HCT116 (cell line): ENCODE results near the gene KLHDC3. TPM values are rescaled to one million over a fixed set of nuclear protein-coding genes. Genes with fewer than 3 reads are reported as not detected.

Source experiments
- ATAC-seq: fragments of 200-7000 bp; cut with Tn5 transposase; 2 replicates; pipeline ENCODE4 v1.9.1; 2020; ENCODE audit warnings: mild to moderate bottlenecking, moderate library complexity
- BruUV-seq: library from RNA; stranded (reverse); fragments of 400-500 nt; replicated peaks from 2 replicates; lab custom pipeline; 2021; lab: Mats Ljungman, UMichigan
- CTCF ChIA-PET: fragments of 300-600 bp; sonication (Branson Sonifier 250); formaldehyde crosslinking; loops from one replicate; lab custom pipeline; 2021; ENCODE audit warnings: antibody characterized with exemption; lab: Charles Lee
- POLR2A ChIA-PET: fragments of 300-600, 350-600 bp; sonication (Branson Sonifier 250); formaldehyde crosslinking; loops from one replicate; lab custom pipeline; 2021; ENCODE audit warnings: antibody characterized with exemption; lab: Charles Lee
- RAD21 ChIA-PET, 2 experiments: fragments of 300-600 bp; sonication (Branson Sonifier 250); formaldehyde crosslinking; loops; one replicate each; lab custom pipeline; 2023; ENCODE audit warnings: low total read pairs in 2 of 2; ENCODE audit not compliant: uncharacterized antibody in 2 of 2, unreplicated experiment in 2 of 2, low non-redundant PET in 1 of 2; lab: Charles Lee
- DNase-seq: peaks from one replicate; pipeline ENCODE4 v3.0.0-alpha.2; 2010; ENCODE audit warnings: low read depth, low spot score
- H2AFZ ChIP-seq: fragments of 200-600 bp; shearing (Covaris generic), sonication (generic); 2 replicates; pipeline ENCODE4 v1.6.1; 2017; ENCODE audit warnings: low read depth, mixed run types, mixed read lengths, antibody characterized with exemption, low read length; ENCODE audit not compliant: poor library complexity, severe bottlenecking
- H3K27ac ChIP-seq: 2 replicates; pipeline ENCODE4 v1.5.1; 2012; ENCODE audit warnings: low read depth, low read length
- H3K27me3 ChIP-seq: fragments of 200-600 bp; sonication (generic); 2 replicates; pipeline ENCODE4 v1.6.1; 2016; ENCODE audit warnings: mixed run types, low read length, mixed read lengths; ENCODE audit not compliant: insufficient read depth
- H3K36me3 ChIP-seq, 2 experiments: fragments of 200-500 bp in 1 of 2; fragments of 200-600 bp in 1 of 2; sonication (Bioruptor generic) in 1 of 2; sonication (generic) in 1 of 2; 2 replicates each; pipeline versions ENCODE4 v1.5.1 to v1.6.1; 2014 to 2016; ENCODE audit warnings: low read length in 2 of 2, inconsistent platforms in 1 of 2, mixed read lengths in 1 of 2, mixed run types in 1 of 2; ENCODE audit not compliant: insufficient read depth in 2 of 2, control insufficient read depth in 1 of 2
- H3K4me1 ChIP-seq, 2 experiments: fragments of 200-600 bp in 1 of 2; sonication (generic) in 1 of 2; 2 replicates each; pipeline versions ENCODE4 v1.5.1 to v1.6.1; 2012 to 2017; ENCODE audit warnings: low read length in 2 of 2, inconsistent platforms in 1 of 2, mild to moderate bottlenecking in 1 of 2, mixed read lengths in 1 of 2, mixed run types in 1 of 2, moderate library complexity in 1 of 2; ENCODE audit not compliant: insufficient read depth in 2 of 2, control insufficient read depth in 1 of 2
- H3K4me2 ChIP-seq: fragments of 200-600 bp; sonication (generic); 2 replicates; pipeline ENCODE4 v1.6.1; 2017; ENCODE audit warnings: mixed run types, low read length, mixed read lengths
- H3K4me3 ChIP-seq, 2 experiments: fragments of 200-600 bp in 1 of 2; sonication (generic) in 1 of 2; replicated peaks in 1 of 2; 2 replicates each; pipeline ENCODE4 v1.5.1; 2011 to 2016; ENCODE audit warnings: low read length in 2 of 2, control low read depth in 1 of 2, low read depth in 1 of 2, mild to moderate bottlenecking in 1 of 2, mixed read lengths in 1 of 2, mixed run types in 1 of 2
- H3K79me2 ChIP-seq: fragments of 200-600 bp; sonication (generic); 2 replicates; pipeline ENCODE4 v1.6.1; 2017; ENCODE audit warnings: mild to moderate bottlenecking, mixed run types, low read length, moderate library complexity, mixed read lengths; ENCODE audit not compliant: insufficient read depth
- H3K9ac ChIP-seq: fragments of 200-600 bp; sonication (generic); 2 replicates; pipeline ENCODE4 v1.6.1; 2016; ENCODE audit warnings: low read length, mixed read lengths
- H3K9me2 ChIP-seq: fragments of 200-600 bp; sonication (generic), shearing (Covaris generic); 2 replicates; pipeline ENCODE4 v1.6.1; 2017; ENCODE audit warnings: mixed run types, mild to moderate bottlenecking, moderate library complexity; ENCODE audit not compliant: insufficient read depth
- H3K9me3 ChIP-seq, 2 experiments: fragments of 200-500 bp in 1 of 2; fragments of 200-600 bp in 1 of 2; sonication (Bioruptor generic) in 1 of 2; sonication (generic) in 1 of 2; 2 replicates each; pipeline ENCODE4 v1.6.1; 2014 to 2017; ENCODE audit warnings: low read length in 2 of 2, mixed read lengths in 2 of 2, inconsistent platforms in 1 of 2, low read depth in 1 of 2, mild to moderate bottlenecking in 1 of 2, mixed run types in 1 of 2, moderate library complexity in 1 of 2; ENCODE audit not compliant: control insufficient read depth in 1 of 2, insufficient read depth in 1 of 2
- H4K20me1 ChIP-seq: fragments of 200-600 bp; sonication (generic), shearing (Covaris generic); 2 replicates; pipeline ENCODE4 v1.6.1; 2017; ENCODE audit warnings: mixed run types, mild to moderate bottlenecking, moderate library complexity; ENCODE audit not compliant: insufficient read depth
- ATF3 ChIP-seq: IDR thresholded peaks from 2 replicates; pipeline ENCODE4 v1.6.1; 2012
- EGR1 ChIP-seq: IDR thresholded peaks from 2 replicates; pipeline ENCODE4 v1.6.1; 2012; ENCODE audit warnings: low read depth
- ELF1 ChIP-seq: IDR thresholded peaks from 2 replicates; pipeline ENCODE4 v1.6.1; 2012; ENCODE audit warnings: low read depth, borderline replicate concordance
- EZH2 ChIP-seq: fragments of 200-600 bp; sonication (generic); IDR thresholded peaks from 2 replicates; pipeline ENCODE4 v1.6.1; 2017; ENCODE audit warnings: antibody characterized with exemption, mixed run types
- FOSL1 ChIP-seq: IDR thresholded peaks from 2 replicates; pipeline ENCODE4 v1.6.1; 2012; ENCODE audit warnings: low read depth
- JUND ChIP-seq: IDR thresholded peaks from 2 replicates; pipeline ENCODE4 v1.6.1; 2012
- MAX ChIP-seq: IDR thresholded peaks from 2 replicates; pipeline ENCODE4 v1.6.1; 2012
- POLR2AphosphoS5 ChIP-seq: IDR thresholded peaks from 2 replicates; pipeline ENCODE4 v1.6.1; 2011; ENCODE audit warnings: mild to moderate bottlenecking, low read depth, low read length, moderate library complexity
- RAD21 ChIP-seq: IDR thresholded peaks from 2 replicates; pipeline ENCODE4 v1.6.1; 2012; ENCODE audit warnings: low read depth, mild to moderate bottlenecking
- SIN3A ChIP-seq: IDR thresholded peaks from 2 replicates; pipeline ENCODE4 v1.6.1; 2012; ENCODE audit warnings: low read depth
- SP1 ChIP-seq: IDR thresholded peaks from 2 replicates; pipeline ENCODE4 v1.6.1; 2012; ENCODE audit warnings: low read depth
- TCF7L2 ChIP-seq: IDR thresholded peaks from 2 replicates; pipeline ENCODE4 v1.7.0; 2011; ENCODE audit warnings: borderline replicate concordance, inconsistent platforms; ENCODE audit not compliant: insufficient read depth, insufficient read length; ENCODE audit errors: extremely low read depth
- YY1 ChIP-seq: IDR thresholded peaks from 2 replicates; pipeline ENCODE4 v1.6.1; 2011; ENCODE audit warnings: low read length, low read depth, moderate library complexity, mild to moderate bottlenecking; ENCODE audit not compliant: insufficient replicate concordance; ENCODE audit errors: extremely low read depth
- ZBTB33 ChIP-seq: IDR thresholded peaks from 2 replicates; pipeline ENCODE4 v1.6.1; 2011; ENCODE audit warnings: mild to moderate bottlenecking, low read length, moderate library complexity; ENCODE audit not compliant: insufficient replicate concordance; ENCODE audit errors: extremely low read depth
- ZNF274 ChIP-seq: fragments of 200-500 bp; sonication (Bioruptor generic); IDR thresholded peaks from 2 replicates; pipeline ENCODE4 v1.6.1; 2014; ENCODE audit warnings: mild to moderate bottlenecking, low read depth, low read length, inconsistent platforms
- intact Hi-C: fragments of 100-400 bp; cut with micrococcal nuclease; formaldehyde crosslinking; loops from 2 replicates; pipeline ENCODE4 v1.10.0; 2022
- total RNA-seq: library from RNA; stranded (reverse); gene quantifications from one replicate; pipeline ENCODE4 v1.2.1, GENCODE V29; 2021; ENCODE audit not compliant: unreplicated experiment

The KLHDC3 gene
- total RNA-seq, 1 experiment from 2014 or later = 67.2 TPM

- H3K4me1 ChIP-seq = peaks cover 10 to 31% of the 10 kb centered on the region in 2 experiments; a peak in 3 of 4 replicates
- intact Hi-C loops = no loop called here
- RAD21 ChIA-PET = no interaction called here
- no peak overlapping the region for H3K9ac ChIP-seq
- CTCF ChIA-PET = no interaction called here
- H3K9me2 ChIP-seq = no peaks in the 10 kb centered on the region
- H2AFZ ChIP-seq = no peak overlapping the region
- no peak for ATAC-seq
- TF ChIP-seq EGR1 (no peak), ATF3 (no peak), EZH2 (no peak), ELF1 (no peak), JUND (no peak), POLR2AphosphoS5 (no peak), MAX (no peak), ZNF274 (no peak), FOSL1 (no peak), SP1 (no peak), ZBTB33 (no peak), SIN3A (no peak), YY1 (no peak), RAD21 (no peak), TCF7L2 (no peak)
- TF ChIP-seq, all 23 proteins: peak for 0
- H4K20me1 ChIP-seq = no peaks in the 10 kb centered on the region
- no peak overlapping the region for H3K27ac ChIP-seq
- no peaks in the 10 kb centered on the region for H3K9me3 ChIP-seq
- no peaks in the 10 kb centered on the region for H3K27me3 ChIP-seq
- peaks cover 50% of the 10 kb centered on the region for H3K79me2 ChIP-seq
- BruUV-seq = TSS peak; percentile 3
- no peak overlapping the region for H3K4me3 ChIP-seq
- peaks cover 16 to 17% of the 10 kb centered on the region in 2 experiments for H3K36me3 ChIP-seq
- POLR2A ChIA-PET = interaction anchor here (0.7 to 1.2 kb wide), 2 partner anchors 32 to 134 kb away, joined by 3 read pairs; partner anchors contain the start of gene PPP2R5D
- DNase-seq = no peak
- H3K4me2 ChIP-seq = no peak overlapping the region
These were observed 2.3 kb downstream of the KLHDC3 start for GRCh38 chr6:43016176-43016942.
